ENCODE data around the gene PLK2.

The PLK2 gene

DNA sequence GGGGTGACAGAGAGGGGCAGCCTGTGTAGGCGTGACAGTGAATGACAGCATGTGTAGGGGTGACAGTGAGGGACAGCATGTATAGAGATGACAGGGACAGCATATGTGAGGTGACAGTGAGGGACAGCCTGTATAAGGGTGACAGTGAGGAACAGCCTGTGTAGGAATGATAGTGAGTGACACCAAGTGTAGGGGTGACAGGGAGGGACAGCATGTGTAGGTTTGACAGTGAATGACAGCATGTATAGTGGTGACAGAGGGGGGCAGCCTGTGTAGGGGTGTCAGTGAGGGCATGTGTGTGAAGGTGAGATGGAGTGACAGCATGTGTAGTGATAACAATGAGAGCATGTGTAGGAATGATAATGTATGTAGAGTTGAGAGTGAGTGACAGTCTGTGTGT is 22.6 kb upstream of the PLK2 start:
- TF ChIP-seq, protein P1, sequence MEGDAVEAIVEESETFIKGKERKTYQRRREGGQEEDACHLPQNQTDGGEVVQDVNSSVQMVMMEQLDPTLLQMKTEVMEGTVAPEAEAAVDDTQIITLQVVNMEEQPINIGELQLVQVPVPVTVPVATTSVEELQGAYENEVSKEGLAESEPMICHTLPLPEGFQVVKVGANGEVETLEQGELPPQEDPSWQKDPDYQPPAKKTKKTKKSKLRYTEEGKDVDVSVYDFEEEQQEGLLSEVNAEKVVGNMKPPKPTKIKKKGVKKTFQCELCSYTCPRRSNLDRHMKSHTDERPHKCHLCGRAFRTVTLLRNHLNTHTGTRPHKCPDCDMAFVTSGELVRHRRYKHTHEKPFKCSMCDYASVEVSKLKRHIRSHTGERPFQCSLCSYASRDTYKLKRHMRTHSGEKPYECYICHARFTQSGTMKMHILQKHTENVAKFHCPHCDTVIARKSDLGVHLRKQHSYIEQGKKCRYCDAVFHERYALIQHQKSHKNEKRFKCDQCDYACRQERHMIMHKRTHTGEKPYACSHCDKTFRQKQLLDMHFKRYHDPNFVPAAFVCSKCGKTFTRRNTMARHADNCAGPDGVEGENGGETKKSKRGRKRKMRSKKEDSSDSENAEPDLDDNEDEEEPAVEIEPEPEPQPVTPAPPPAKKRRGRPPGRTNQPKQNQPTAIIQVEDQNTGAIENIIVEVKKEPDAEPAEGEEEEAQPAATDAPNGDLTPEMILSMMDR (IDR thresholded peaks at IDR 0.05; ENCODE audit: borderline replicate concordance, control extremely low read depth, extremely low read depth, insufficient read depth, missing control alignments): no peak
- DNase-seq (ENCODE audit: low spot score): no peak
- in situ Hi-C loops (cut with MboI; ENCODE audit: low sequenced_read_pairs, unreplicated experiment): no loop called here

DNA sequence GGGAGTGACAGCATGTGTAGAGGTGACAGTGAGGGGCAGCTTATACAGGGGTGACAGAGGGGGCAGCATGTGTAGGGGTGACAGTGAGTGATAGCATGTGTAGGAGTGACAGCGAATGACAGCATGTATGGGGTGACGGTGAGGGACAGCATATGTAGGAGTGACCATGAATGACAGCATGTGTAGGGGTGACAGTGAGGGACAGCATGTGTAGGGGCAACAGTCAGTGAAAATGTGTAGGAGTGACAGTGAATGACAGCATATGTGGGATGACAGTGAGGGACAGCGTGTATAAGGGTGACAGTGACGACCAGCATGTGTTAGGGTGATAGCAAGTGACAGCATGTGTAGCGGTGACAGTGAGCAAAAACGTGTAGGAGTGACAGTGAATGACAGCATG is 21.9 kb upstream of the PLK2 start:
- DNase-seq (ENCODE audit: low spot score): no peak
- in situ Hi-C loops (cut with MboI; ENCODE audit: low sequenced_read_pairs, unreplicated experiment): no loop called here
- TF ChIP-seq, protein P1 (IDR thresholded peaks at IDR 0.05; ENCODE audit: borderline replicate concordance, control extremely low read depth, extremely low read depth, insufficient read depth, missing control alignments): no peak

DNA sequence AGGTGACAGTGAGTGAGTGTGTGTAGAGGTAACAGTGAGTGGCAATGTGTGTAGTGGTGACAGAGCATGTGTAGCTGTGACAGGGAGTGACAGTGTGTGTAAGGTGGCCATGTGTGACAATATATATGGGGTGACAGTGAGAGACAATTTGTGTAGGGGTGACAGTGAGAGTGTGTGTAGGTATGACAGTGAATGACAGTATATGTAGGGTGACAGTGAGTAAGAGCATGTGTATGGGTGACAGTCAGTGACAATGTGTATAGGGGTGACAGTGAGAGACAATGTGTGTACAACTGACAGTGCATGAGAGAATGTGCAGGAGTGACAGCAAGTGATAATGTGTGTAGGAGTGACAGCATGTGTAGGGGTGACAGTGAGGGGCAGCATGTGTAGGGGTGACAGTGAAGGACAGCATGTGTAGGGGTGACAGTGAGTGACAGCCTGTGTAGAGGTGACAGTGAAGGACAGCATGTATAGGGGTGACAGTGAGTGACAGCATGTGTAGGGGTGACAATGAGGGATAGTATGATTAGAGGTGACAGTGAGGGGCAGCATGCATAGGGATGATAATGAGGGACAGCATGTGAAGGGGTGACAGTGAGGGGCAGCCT is 21.3 kb upstream of the PLK2 start:
- in situ Hi-C loops (cut with MboI; ENCODE audit: low sequenced_read_pairs, unreplicated experiment): no loop called here
- TF ChIP-seq, protein P1 (IDR thresholded peaks at IDR 0.05; ENCODE audit: borderline replicate concordance, control extremely low read depth, extremely low read depth, insufficient read depth, missing control alignments): no peak
- no peak for DNase-seq (ENCODE audit: low spot score)

DNA sequence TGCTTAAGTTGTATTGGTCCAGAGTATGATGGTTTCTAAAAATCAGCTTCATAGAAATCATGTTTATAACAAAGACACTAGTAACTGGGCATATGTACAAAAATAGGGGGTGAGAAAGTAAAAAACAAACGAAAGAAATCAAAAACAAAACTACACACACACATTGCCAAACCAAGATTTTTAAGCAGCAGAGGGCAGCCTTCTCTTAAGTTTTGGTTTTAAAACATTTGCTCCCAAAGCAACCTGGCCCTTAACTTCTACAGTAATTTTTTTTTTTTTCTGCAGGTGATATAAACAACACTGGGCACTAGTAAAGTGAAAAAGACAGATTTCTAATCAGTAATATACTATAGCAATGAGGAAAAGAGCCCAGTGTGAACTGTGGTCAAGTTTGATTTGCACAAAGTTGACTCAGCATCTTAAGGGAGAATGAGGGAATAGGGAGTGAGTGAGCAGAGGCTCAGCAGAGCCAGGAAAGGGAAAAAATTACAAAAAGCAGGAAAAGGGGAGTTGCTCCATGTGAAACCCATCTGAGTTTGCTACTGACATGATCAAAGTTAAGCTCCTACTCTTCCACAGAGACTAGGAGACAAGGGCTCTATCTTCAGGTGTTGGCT is 18.0 kb upstream of the PLK2 start:
- no peak for DNase-seq (ENCODE audit: low spot score)
- TF ChIP-seq, protein P1 (IDR thresholded peaks at IDR 0.05; ENCODE audit: borderline replicate concordance, control extremely low read depth, extremely low read depth, insufficient read depth, missing control alignments): no peak
- in situ Hi-C loops (cut with MboI; ENCODE audit: low sequenced_read_pairs, unreplicated experiment): loop anchor here (10.0 kb wide), 1 partner anchor 367 kb away; no protein-coding TSS in a partner anchor

DNA sequence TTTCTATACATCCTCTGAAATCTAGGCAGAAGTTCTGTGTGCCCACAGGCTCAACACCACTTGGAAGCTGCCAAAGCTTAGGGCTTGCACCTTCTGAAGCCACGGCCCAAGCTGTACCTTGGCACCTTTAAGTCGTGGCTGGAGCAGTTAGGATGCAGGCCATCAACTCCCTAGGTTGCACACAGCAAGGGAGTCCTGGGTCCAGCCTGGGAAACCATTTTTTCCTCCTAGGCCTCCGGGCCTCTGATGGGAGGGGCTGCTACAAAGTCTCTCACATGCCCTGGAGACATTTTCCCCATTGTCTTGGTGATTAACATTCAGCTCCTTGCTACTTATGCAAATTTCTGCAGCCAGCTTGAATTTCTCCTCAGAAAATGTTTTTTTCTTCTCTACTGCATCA is 15.5 kb upstream of the PLK2 start:
- DNase-seq (ENCODE audit: low spot score): no peak
- TF ChIP-seq, protein P1 (IDR thresholded peaks at IDR 0.05; ENCODE audit: borderline replicate concordance, control extremely low read depth, extremely low read depth, insufficient read depth, missing control alignments): no peak
- in situ Hi-C loops (cut with MboI; ENCODE audit: low sequenced_read_pairs, unreplicated experiment): loop anchor here (10.0 kb wide), 1 partner anchor 369 kb away; no protein-coding TSS in a partner anchor

DNA sequence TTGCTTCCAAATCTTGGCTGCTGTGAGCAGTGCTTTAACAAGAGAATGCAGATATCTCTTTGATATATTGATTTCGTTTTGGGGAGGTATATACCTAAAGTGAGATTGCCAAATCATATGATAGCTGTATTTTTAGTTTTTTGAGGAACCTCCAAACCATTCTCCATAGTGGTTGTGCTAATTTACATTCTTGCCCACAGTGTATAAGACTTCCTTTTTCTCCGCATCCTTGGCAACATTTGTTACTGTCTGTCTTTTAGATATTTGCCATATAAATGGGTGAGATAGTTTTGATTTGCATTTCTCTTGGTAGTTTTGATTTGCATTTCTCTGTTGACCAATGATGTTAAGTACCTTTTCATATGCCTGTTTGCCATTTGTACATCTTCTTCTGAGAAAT is 10.0 kb upstream of the PLK2 start:
- DNase-seq (ENCODE audit: low spot score): no peak
- in situ Hi-C loops (cut with MboI; ENCODE audit: low sequenced_read_pairs, unreplicated experiment): loop anchor here (10.0 to 25.0 kb wide), 4 partner anchors 375 to 1175 kb away; no protein-coding TSS in a partner anchor
- TF ChIP-seq, protein P1 (IDR thresholded peaks at IDR 0.05; ENCODE audit: borderline replicate concordance, control extremely low read depth, extremely low read depth, insufficient read depth, missing control alignments): no peak
